Endothelial cell of umbilical vein (primary cell): ENCODE results near the gene ACSBG1.

Source experiments
- CTCF ChIP-seq, 2 donors: IDR thresholded peaks; 1 replicate in 1 of 2; 2 replicates in 1 of 2; pipeline ENCODE4 v1.5.1; 2011; ENCODE audit warnings: low read length in 2 of 2, mild to moderate bottlenecking in 2 of 2, moderate library complexity in 2 of 2, control low read depth in 1 of 2, inconsistent platforms in 1 of 2, low read depth in 1 of 2; ENCODE audit not compliant: insufficient read depth in 1 of 2; ENCODE audit errors: extremely low read depth in 1 of 2
- MYC ChIP-seq: IDR thresholded peaks from one replicate; pipeline ENCODE4 v1.6.1; 2011; ENCODE audit warnings: mild to moderate bottlenecking, low read depth, low read length

GRCh38 chr15:78193731-78194567 is 40.4 kb downstream of the ACSBG1 start:
- no peak for TF ChIP-seq CTCF (IDR thresholded peaks at IDR 0.05; ENCODE audit: extremely low read depth in 1 of 2, insufficient read depth in 1 of 2, low read depth in 1 of 2, low read length in 2 of 2)
- no peak for TF ChIP-seq MYC
